ENCODE measurements around the gene IER5. TPM values are rescaled to one million over a fixed set of nuclear protein-coding genes. Genes with fewer than 3 reads are reported as not detected.

IER5 gene
- total RNA-seq, 2 donors from 2014 or later = 13.2 to 21.2 TPM

DNA sequence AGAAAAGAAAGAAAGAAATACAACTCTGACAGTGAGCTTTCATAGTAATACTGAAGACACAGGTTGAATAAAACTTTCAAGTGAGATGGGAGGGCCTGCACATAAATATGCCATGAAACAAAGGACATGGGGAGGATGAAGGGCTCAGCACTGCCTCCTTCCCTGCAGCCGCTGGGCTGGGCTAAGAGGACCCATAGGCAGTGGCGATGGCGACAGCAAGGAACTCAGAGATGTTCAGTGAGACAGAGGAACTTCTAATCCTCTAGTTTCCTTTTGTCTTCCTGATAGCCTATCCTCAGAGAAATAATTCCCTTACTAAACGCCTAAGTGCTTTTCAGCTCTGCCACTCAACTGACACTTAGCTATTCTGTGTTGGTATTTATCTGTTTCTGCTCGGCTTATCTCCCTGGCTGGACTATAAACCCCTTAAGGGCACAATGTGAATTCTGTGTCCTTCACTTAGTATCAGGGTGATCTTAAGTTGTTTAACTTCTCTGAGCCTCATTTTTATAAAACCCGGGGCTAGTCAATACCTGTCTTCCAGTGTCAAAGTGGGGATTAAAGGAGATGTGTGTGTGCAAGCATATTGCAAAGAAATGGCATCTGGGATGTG lies 24.4 kb upstream of the IER5 start:
- Mint-ChIP-seq H3K4me1 (peaks cover 39% of the 10 kb centered on the region), H3K27me3 (ENCODE audit: insufficient read depth) (peaks cover 4% of the 10 kb centered on the region), H3K27ac (peak overlapping the region; percentile 86), H3K4me3 (no peak overlapping the region), H3K9me3 (peaks cover 5% of the 10 kb centered on the region), H3K36me3 (ENCODE audit: low read depth) (no peaks in the 10 kb centered on the region)
- Histone ChIP-seq H3K9me3 (ENCODE audit: control insufficient read depth, low read length) (peaks cover 7% of the 10 kb centered on the region), H3K4me1 (ENCODE audit: control insufficient read depth, insufficient read depth, low read length) (peaks cover 17% of the 10 kb centered on the region), H3K36me3 (ENCODE audit: control insufficient read depth, insufficient read depth, low read length) (no peaks in the 10 kb centered on the region), H3K9ac (ENCODE audit: extremely low read depth, low read length, poor library complexity, severe bottlenecking) (no peak overlapping the region), H3K4me3 (ENCODE audit: low read length) (no peak overlapping the region), H3K27ac (ENCODE audit: low read depth, low read length) (no peak overlapping the region), H3K27me3 (ENCODE audit: control insufficient read depth, insufficient read depth, low read length, poor library complexity, severe bottlenecking) (no peaks in the 10 kb centered on the region)
- WGBS, 2 experiments (ENCODE audit: insufficient coverage in 1 of 2, insufficient read length in 1 of 2) = 58% methylated on average over 6 of the region's 6 CpGs; no CpG with 5 or more reads in 1 of the 2 experiments
- DNase-seq = no peak
- TF ChIP-seq, protein P1, sequence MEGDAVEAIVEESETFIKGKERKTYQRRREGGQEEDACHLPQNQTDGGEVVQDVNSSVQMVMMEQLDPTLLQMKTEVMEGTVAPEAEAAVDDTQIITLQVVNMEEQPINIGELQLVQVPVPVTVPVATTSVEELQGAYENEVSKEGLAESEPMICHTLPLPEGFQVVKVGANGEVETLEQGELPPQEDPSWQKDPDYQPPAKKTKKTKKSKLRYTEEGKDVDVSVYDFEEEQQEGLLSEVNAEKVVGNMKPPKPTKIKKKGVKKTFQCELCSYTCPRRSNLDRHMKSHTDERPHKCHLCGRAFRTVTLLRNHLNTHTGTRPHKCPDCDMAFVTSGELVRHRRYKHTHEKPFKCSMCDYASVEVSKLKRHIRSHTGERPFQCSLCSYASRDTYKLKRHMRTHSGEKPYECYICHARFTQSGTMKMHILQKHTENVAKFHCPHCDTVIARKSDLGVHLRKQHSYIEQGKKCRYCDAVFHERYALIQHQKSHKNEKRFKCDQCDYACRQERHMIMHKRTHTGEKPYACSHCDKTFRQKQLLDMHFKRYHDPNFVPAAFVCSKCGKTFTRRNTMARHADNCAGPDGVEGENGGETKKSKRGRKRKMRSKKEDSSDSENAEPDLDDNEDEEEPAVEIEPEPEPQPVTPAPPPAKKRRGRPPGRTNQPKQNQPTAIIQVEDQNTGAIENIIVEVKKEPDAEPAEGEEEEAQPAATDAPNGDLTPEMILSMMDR (conservative IDR thresholded peaks at IDR 0.05) = no peak

DNA sequence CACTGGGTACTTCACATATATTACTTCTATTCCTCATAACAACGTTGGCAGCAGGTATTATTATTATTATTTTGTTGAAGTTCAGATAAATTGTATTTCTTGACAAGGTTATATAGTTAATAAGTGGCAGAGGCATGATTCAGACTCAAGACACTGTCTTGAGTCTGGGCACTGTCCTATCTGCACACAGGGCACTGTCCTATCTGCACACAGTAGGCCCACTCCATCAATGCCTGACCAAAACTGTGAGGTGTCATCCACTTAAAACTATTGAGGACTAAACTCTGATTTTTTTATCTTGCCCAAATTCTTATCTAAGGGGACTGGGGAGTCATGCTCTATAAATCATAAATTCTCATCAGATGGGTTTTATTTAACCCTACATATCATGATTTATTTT lies 23.8 kb upstream of the IER5 start:
- no peaks in the 10 kb centered on the region for H3K36me3 ChIP-seq (ENCODE audit: control insufficient read depth, insufficient read depth, low read length)
- H3K27me3 ChIP-seq (ENCODE audit: control insufficient read depth, insufficient read depth, low read length, poor library complexity, severe bottlenecking) = no peaks in the 10 kb centered on the region
- peaks cover under 1% of the 10 kb centered on the region for H3K27me3 Mint-ChIP-seq (ENCODE audit: insufficient read depth)
- H3K4me1 ChIP-seq (ENCODE audit: control insufficient read depth, insufficient read depth, low read length) = peaks cover 17% of the 10 kb centered on the region
- TF ChIP-seq, protein P1 (conservative IDR thresholded peaks at IDR 0.05) = no peak
- H3K36me3 Mint-ChIP-seq (ENCODE audit: low read depth) = no peaks in the 10 kb centered on the region
- H3K4me3 ChIP-seq (ENCODE audit: low read length) = no peak overlapping the region
- peaks cover under 1% of the 10 kb centered on the region for H3K9me3 ChIP-seq (ENCODE audit: control insufficient read depth, low read length)
- peaks cover 39% of the 10 kb centered on the region for H3K4me1 Mint-ChIP-seq
- H3K27ac ChIP-seq (ENCODE audit: low read depth, low read length) = no peak overlapping the region
- WGBS, 2 experiments (ENCODE audit: insufficient coverage in 1 of 2, insufficient read length in 1 of 2) = 80 to 100% methylated on average over 1 of the region's 1 CpG
- H3K9ac ChIP-seq (ENCODE audit: extremely low read depth, low read length, poor library complexity, severe bottlenecking) = no peak overlapping the region
- no peak overlapping the region for H3K27ac Mint-ChIP-seq
- peaks cover 2% of the 10 kb centered on the region for H3K9me3 Mint-ChIP-seq
- no peak for DNase-seq
- H3K4me3 Mint-ChIP-seq = no peak overlapping the region

DNA sequence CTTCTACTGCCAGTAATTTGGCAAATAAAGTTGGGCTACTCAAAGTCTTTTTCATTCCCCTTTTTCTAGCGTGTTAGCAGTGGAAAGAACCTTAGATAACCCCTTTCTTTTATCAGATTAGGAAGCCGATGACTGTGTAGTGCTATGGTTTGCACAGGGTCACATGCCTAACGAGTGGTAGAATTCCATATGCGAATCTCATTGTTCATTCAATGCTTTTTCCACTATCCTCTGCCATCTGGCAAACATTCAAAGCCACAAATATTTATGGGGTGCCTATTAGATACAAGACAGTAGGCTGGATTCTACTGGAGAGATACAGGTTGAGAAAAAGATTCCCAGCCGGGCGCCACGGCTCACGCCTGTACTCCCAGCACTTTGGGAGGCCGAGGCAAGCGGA lies 14.9 kb upstream of the IER5 start:
- Histone ChIP-seq H3K4me3 (ENCODE audit: low read length) (no peak overlapping the region), H3K4me1 (ENCODE audit: control insufficient read depth, insufficient read depth, low read length) (peaks cover 4% of the 10 kb centered on the region), H3K36me3 (ENCODE audit: control insufficient read depth, insufficient read depth, low read length) (no peaks in the 10 kb centered on the region), H3K9me3 (ENCODE audit: control insufficient read depth, low read length) (no peaks in the 10 kb centered on the region), H3K27me3 (ENCODE audit: control insufficient read depth, insufficient read depth, low read length, poor library complexity, severe bottlenecking) (no peaks in the 10 kb centered on the region), H3K9ac (ENCODE audit: extremely low read depth, low read length, poor library complexity, severe bottlenecking) (no peak overlapping the region), H3K27ac (ENCODE audit: low read depth, low read length) (no peak overlapping the region)
- Mint-ChIP-seq H3K27me3 (ENCODE audit: insufficient read depth) (no peaks in the 10 kb centered on the region), H3K4me1 (peaks cover 25% of the 10 kb centered on the region), H3K27ac (no peak overlapping the region), H3K36me3 (ENCODE audit: low read depth) (no peaks in the 10 kb centered on the region), H3K9me3 (peaks cover 3% of the 10 kb centered on the region), H3K4me3 (no peak overlapping the region)
- 83 to 85% methylated on average over 8 to 10 of the region's 10 CpGs for WGBS, 2 experiments (ENCODE audit: insufficient coverage in 1 of 2, insufficient read length in 1 of 2)
- TF ChIP-seq, protein P1 (conservative IDR thresholded peaks at IDR 0.05) = no peak
- no peak for DNase-seq
